Kidney epithelial cell (primary cell): ENCODE data around the gene SORCS1. TPM values are rescaled to one million over a fixed set of nuclear protein-coding genes. Genes with fewer than 3 reads are reported as not detected.

Source experiments
- DNase-seq: peaks from one replicate; pipeline ENCODE4 v3.0.0-alpha.2; 2010; ENCODE audit warnings: low read depth
- H3K27me3 ChIP-seq: 2 replicates; pipeline ENCODE4 v1.6.0; 2011; ENCODE audit warnings: low read length; ENCODE audit not compliant: control insufficient read depth, insufficient read depth
- H3K36me3 ChIP-seq: 2 replicates; pipeline ENCODE4 v1.5.1; 2011; ENCODE audit warnings: low read length; ENCODE audit not compliant: control insufficient read depth, insufficient read depth
- H3K4me3 ChIP-seq: 2 replicates; pipeline ENCODE4 v1.5.1; 2011; ENCODE audit warnings: low read depth, mild to moderate bottlenecking, control low read depth, low read length
- total RNA-seq: library from RNA; depleted of rRNA; stranded (reverse); fragments of >200 nt; gene quantifications from 2 replicates; pipeline ENCODE4 v1.2.3, GENCODE V29; 2015
- TF ChIP-seq, protein P1 (sequence below): IDR thresholded peaks from 2 replicates; pipeline ENCODE4 v1.5.1; 2011; ENCODE audit warnings: mild to moderate bottlenecking, moderate library complexity, low read length, control low read depth, inconsistent platforms; ENCODE audit not compliant: insufficient read depth, poor library complexity, severe bottlenecking

The SORCS1 gene
- total RNA-seq, 1 donor from 2014 or later = 2.3 TPM

DNA sequence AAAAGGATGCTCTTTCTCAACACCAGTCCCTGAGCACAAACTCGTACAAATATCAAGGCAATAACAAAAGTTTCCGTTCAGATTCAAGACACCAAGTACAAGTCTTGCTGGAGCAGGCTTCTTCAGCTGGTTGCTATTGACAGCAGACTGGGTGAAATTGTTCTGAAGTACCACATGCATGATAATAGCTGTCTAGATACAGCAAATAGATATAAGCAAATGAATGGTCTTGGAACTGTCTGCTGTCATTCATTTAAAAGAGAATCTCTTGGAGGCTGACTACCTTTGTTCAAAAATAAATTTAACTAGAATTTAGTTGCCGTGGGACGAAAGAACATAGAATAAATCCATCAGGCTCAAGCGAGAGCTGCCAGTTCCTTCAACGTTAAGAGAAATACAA is 35.5 kb downstream of the SORCS1 start:
- Histone ChIP-seq H3K27me3 (no peaks in the 10 kb centered on the region), H3K4me3 (no peak overlapping the region), H3K36me3 (no peaks in the 10 kb centered on the region)
- TF ChIP-seq, protein P1, sequence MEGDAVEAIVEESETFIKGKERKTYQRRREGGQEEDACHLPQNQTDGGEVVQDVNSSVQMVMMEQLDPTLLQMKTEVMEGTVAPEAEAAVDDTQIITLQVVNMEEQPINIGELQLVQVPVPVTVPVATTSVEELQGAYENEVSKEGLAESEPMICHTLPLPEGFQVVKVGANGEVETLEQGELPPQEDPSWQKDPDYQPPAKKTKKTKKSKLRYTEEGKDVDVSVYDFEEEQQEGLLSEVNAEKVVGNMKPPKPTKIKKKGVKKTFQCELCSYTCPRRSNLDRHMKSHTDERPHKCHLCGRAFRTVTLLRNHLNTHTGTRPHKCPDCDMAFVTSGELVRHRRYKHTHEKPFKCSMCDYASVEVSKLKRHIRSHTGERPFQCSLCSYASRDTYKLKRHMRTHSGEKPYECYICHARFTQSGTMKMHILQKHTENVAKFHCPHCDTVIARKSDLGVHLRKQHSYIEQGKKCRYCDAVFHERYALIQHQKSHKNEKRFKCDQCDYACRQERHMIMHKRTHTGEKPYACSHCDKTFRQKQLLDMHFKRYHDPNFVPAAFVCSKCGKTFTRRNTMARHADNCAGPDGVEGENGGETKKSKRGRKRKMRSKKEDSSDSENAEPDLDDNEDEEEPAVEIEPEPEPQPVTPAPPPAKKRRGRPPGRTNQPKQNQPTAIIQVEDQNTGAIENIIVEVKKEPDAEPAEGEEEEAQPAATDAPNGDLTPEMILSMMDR = no peak
- no peak for DNase-seq

DNA sequence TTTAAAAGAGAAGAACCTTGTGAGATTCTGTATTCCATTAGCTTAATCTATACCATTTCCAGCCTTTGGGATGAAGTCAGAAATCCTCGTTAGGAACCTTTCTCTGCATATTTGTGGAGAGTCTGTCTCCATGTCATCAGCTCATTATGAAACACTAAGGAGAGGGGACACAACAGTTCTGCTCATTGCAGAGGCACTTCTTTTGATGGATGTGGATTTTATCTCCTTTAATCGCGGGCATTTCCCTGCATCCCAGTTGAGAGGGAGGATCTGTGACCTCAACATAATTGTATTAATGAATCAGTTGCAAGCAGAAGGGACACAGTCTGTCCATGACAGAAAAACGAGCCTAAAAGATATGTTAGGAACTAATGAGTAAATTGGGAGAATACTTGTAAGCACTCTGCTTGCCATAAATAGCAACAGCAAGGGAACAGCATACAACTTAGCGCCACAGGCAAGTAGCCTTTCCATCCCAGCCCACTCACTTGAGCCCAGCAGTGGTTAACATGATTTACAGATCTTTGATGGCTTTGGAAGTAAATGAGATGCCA is 37.9 kb downstream of the SORCS1 start:
- Histone ChIP-seq H3K27me3 (no peaks in the 10 kb centered on the region), H3K4me3 (no peak overlapping the region), H3K36me3 (no peaks in the 10 kb centered on the region)
- TF ChIP-seq, protein P1 = no peak
- DNase-seq = no peak

GRCh38 chr10:107122703-107123102 is 41.8 kb downstream of the SORCS1 start:
- no peak for DNase-seq
- H3K36me3 ChIP-seq = no peaks in the 10 kb centered on the region
- H3K4me3 ChIP-seq = no peak overlapping the region
- TF ChIP-seq, protein P1 = no peak
- no peaks in the 10 kb centered on the region for H3K27me3 ChIP-seq

DNA sequence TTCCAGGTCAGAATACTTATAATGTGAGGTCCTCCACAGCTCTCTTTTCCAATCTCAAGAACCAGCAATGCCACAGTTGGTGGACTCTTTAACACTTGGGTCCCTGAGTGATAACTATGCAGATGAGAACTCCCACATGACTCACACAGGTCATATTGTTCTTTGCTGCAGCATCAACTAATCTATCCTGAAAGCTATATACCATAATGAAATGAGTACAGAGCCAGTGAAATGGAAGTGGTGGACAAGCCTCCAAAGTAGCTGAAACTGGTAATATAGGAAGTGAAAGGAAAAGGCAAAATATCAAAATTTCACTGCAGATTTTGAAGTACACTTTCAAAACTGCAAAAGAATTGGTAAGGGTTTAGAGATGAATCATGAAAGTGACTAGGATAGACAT is 45.6 kb downstream of the SORCS1 start:
- DNase-seq = no peak
- TF ChIP-seq, protein P1 = no peak
- Histone ChIP-seq H3K4me3 (no peak overlapping the region), H3K36me3 (no peaks in the 10 kb centered on the region), H3K27me3 (no peaks in the 10 kb centered on the region)

GRCh38 chr10:107104026-107104652 is 60.4 kb downstream of the SORCS1 start:
- Histone ChIP-seq H3K27me3 (no peaks in the 10 kb centered on the region), H3K36me3 (no peaks in the 10 kb centered on the region), H3K4me3 (no peak overlapping the region)
- DNase-seq = no peak
- TF ChIP-seq, protein P1 = no peak
